ENCODE measurements around the gene FAM168A. TPM values are rescaled to one million over a fixed set of nuclear protein-coding genes. Genes with fewer than 3 reads are reported as not detected.

The FAM168A gene
- total and polyA plus RNA-seq, 10 of the 15 experiments (the other 5 are each of a cell fraction or from before 2014, with no cell fraction given) = 1.7 to 20.0 (median 10.0) TPM

DNA sequence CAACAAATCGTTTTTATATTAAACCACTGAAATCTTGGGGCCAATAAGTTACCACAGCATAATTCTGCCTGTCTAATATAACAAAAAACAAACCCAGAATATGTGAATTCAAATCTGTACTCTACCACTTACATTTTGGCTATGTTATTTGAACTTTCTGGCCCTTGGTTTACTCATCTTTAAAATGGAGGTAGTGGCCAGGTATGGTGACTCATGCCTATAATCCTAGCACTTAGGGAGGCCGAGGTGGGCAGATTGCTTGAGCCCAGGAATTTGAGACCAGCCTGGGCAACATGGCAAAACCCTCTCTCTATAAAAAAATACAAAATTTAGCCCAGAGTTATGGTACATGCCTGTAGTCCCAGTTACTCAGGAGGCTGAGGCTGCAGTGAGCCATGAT is 84.2 kb downstream of the FAM168A start:
- CTCF ChIA-PET = interaction anchor here (1.6 kb wide), 1 partner anchor 33 kb away, joined by 10 read pairs; no protein-coding TSS in a partner anchor
- no peak overlapping the region for H3K9ac ChIP-seq (ENCODE audit: control insufficient read depth, insufficient read depth, low read length)
- no peaks in the 10 kb centered on the region; the same call in 1 of the 2 replicates for H3K79me2 ChIP-seq (ENCODE audit: control insufficient read depth, insufficient read depth, low read length)
- H2AFZ ChIP-seq (ENCODE audit: control insufficient read depth, low read depth, low read length) = no peak overlapping the region
- POLR2A ChIA-PET = interaction anchor here (0.6 kb wide), 1 partner anchor 38 kb away, joined by 3 read pairs; no protein-coding TSS in a partner anchor
- H3K4me2 ChIP-seq (ENCODE audit: control insufficient read depth, insufficient read depth) = no peak overlapping the region
- no peaks in the 10 kb centered on the region for H3K27me3 ChIP-seq (replicated peaks in 1 of 2; ENCODE audit: control insufficient read depth in 2 of 2, insufficient read depth in 2 of 2, low read length in 1 of 2)
- peaks cover 0 to 4% of the 10 kb centered on the region in 2 experiments; a peak in 1 of 4 replicates for H3K36me3 ChIP-seq (ENCODE audit: control insufficient read depth in 2 of 2, insufficient read depth in 2 of 2, low read length in 1 of 2)
- no peaks in the 10 kb centered on the region for H4K20me1 ChIP-seq (ENCODE audit: control insufficient read depth, insufficient read depth)
- BruUV-seq (replicated peaks) = no TSS peak
- FAIRE-seq = no peak
- H3K4me1 ChIP-seq (ENCODE audit: control insufficient read depth, insufficient read depth, low read length) = no peaks in the 10 kb centered on the region; the same call in 1 of the 2 replicates
- RAD21 ChIA-PET (ENCODE audit: unreplicated experiment) = no interaction called here
- 98% methylated on average over 2 of the region's 2 CpGs for WGBS (ENCODE audit: insufficient coverage, insufficient replicate concordance, low lambda C conversion rate, missing lambda C conversion rate)
- in situ Hi-C loops (cut with MboI) (no loop called here), intact Hi-C loops (cut with micrococcal nuclease; ENCODE audit: unreplicated experiment) (no loop called here)
- SMC1A ChIA-PET (ENCODE audit: uncharacterized antibody, unreplicated experiment) = interaction anchor here (1.5 kb wide), 2 partner anchors 20 to 67 kb away, joined by 3 to 4 read pairs; no protein-coding TSS in a partner anchor
- no peak for DNase-seq (ENCODE audit: low read depth, low spot score)
- H3K27ac ChIP-seq (ENCODE audit: control insufficient read depth, insufficient read depth) = no peak overlapping the region
- H3K9me3 ChIP-seq (replicated peaks; ENCODE audit: control insufficient read depth, insufficient read depth, low read length) = no peaks in the 10 kb centered on the region; the same call in 2 of the 3 replicates
- no peak for ATAC-seq
- no peak overlapping the region for H3K4me3 ChIP-seq
- TF ChIP-seq SP1 (IDR thresholded peaks at IDR 0.05; ENCODE audit: low read depth, low read length) (no peak), MYB (IDR thresholded peaks at IDR 0.05; ENCODE audit: borderline replicate concordance, low read depth, low read length) (no peak), MYC (IDR thresholded peaks at IDR 0.05; ENCODE audit: insufficient read depth, insufficient read length, insufficient replicate concordance, low read length, severe bottlenecking) (no peak), YBX1 (IDR thresholded peaks at IDR 0.05) (no peak), BRCA1 (IDR thresholded peaks at IDR 0.05; ENCODE audit: low read depth, low read length) (no peak), EGR1 (IDR thresholded peaks at IDR 0.05; ENCODE audit: borderline replicate concordance in 1 of 2, low read depth in 2 of 2, low read length in 2 of 2) (no peak)
- TF ChIP-seq, protein P1, sequence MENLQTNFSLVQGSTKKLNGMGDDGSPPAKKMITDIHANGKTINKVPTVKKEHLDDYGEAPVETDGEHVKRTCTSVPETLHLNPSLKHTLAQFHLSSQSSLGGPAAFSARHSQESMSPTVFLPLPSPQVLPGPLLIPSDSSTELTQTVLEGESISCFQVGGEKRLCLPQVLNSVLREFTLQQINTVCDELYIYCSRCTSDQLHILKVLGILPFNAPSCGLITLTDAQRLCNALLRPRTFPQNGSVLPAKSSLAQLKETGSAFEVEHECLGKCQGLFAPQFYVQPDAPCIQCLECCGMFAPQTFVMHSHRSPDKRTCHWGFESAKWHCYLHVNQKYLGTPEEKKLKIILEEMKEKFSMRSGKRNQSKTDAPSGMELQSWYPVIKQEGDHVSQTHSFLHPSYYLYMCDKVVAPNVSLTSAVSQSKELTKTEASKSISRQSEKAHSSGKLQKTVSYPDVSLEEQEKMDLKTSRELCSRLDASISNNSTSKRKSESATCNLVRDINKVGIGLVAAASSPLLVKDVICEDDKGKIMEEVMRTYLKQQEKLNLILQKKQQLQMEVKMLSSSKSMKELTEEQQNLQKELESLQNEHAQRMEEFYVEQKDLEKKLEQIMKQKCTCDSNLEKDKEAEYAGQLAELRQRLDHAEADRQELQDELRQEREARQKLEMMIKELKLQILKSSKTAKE (IDR thresholded peaks at IDR 0.05; ENCODE audit: low read depth, poor library complexity, severe bottlenecking) = no peak
